Tibial artery (tissue), 4 donors: ENCODE results near the gene AMOTL1.

Experiments
- DNase-seq, 2 donors: peaks; one replicate each; pipeline ENCODE4 v3.0.0-alpha.2; 2019
- H3K27ac ChIP-seq, 2 donors: fragments of 200-600 bp; sonication (generic) in 1 of 2; 1 replicate in 1 of 2; 2 replicates in 1 of 2; pipeline ENCODE4 v1.5.1; 2018 to 2019; ENCODE audit warnings: mild to moderate bottlenecking in 1 of 2
- H3K27me3 ChIP-seq, 2 donors: fragments of 200-600 bp; sonication (generic) in 1 of 2; one replicate each; pipeline versions ENCODE4 v1.5.1 to v1.6.0; 2016 to 2019
- H3K36me3 ChIP-seq, 3 donors: fragments of 200-600 bp; sonication (generic) in 2 of 3; one replicate each; pipeline ENCODE4 v1.5.1; 2016 to 2019; ENCODE audit warnings: mild to moderate bottlenecking in 2 of 3
- H3K4me1 ChIP-seq, 4 donors: fragments of 200-600 bp; sonication (generic) in 2 of 4; 1 replicate in 3 of 4; 2 replicates in 1 of 4; pipeline ENCODE4 v1.5.1; 2016 to 2019
- H3K4me3 ChIP-seq, 2 donors: fragments of 200-600 bp; sonication (generic) in 1 of 2; 1 replicate in 1 of 2; 2 replicates in 1 of 2; pipeline ENCODE4 v1.5.1; 2018 to 2019; ENCODE audit warnings: mild to moderate bottlenecking in 2 of 2
- H3K9me3 ChIP-seq, 3 donors: fragments of 200-600 bp; sonication (generic) in 1 of 3; one replicate each; pipeline ENCODE4 v1.5.1; 2016 to 2019
- intact Hi-C: fragments of 100-400 bp; cut with DNase I; formaldehyde crosslinking; loops from one replicate; pipeline ENCODE4 v1.15.0; 2023; ENCODE audit warnings: low total_unique reads
- TF ChIP-seq, protein P1 (sequence below), 2 experiments: fragments of 200-600 bp in 1 of 2; fragments of 450-650 bp in 1 of 2; IDR thresholded peaks; one replicate each; pipeline ENCODE4 v1.5.1; 2017 to 2019; ENCODE audit warnings: antibody characterized with exemption in 2 of 2, mild to moderate bottlenecking in 1 of 2, moderate library complexity in 1 of 2

The AMOTL1 gene

DNA sequence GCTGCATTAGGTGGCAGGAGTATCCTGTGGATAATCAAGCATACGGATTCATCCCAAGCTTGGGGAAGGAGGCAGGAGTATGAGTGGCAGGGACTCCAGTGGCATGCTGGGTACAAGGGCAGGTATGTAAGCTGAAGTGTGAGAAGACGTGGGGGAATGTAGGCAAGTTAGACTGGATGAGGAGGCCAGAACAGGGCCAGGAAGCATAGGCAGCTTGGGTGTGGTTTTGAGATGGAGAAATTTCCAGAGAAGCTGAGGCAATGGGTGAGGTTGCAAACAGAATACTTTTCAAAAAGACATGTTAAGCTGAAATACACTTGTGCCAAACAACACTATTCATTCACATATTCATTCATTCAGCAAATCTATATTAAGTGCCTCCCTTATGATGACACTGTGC lies 43.1 kb upstream of the AMOTL1 start:
- no peaks in the 10 kb centered on the region for H3K9me3 ChIP-seq
- no peaks in the 10 kb centered on the region for H3K4me1 ChIP-seq
- intact Hi-C loops: no loop called here
- no peaks in the 10 kb centered on the region for H3K36me3 ChIP-seq
- TF ChIP-seq, protein P1, sequence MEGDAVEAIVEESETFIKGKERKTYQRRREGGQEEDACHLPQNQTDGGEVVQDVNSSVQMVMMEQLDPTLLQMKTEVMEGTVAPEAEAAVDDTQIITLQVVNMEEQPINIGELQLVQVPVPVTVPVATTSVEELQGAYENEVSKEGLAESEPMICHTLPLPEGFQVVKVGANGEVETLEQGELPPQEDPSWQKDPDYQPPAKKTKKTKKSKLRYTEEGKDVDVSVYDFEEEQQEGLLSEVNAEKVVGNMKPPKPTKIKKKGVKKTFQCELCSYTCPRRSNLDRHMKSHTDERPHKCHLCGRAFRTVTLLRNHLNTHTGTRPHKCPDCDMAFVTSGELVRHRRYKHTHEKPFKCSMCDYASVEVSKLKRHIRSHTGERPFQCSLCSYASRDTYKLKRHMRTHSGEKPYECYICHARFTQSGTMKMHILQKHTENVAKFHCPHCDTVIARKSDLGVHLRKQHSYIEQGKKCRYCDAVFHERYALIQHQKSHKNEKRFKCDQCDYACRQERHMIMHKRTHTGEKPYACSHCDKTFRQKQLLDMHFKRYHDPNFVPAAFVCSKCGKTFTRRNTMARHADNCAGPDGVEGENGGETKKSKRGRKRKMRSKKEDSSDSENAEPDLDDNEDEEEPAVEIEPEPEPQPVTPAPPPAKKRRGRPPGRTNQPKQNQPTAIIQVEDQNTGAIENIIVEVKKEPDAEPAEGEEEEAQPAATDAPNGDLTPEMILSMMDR (IDR thresholded peaks at IDR 0.05): no peak
- DNase-seq: no peak
- H3K27ac ChIP-seq: no peak overlapping the region
- H3K27me3 ChIP-seq: no peaks in the 10 kb centered on the region
- no peak overlapping the region for H3K4me3 ChIP-seq

DNA sequence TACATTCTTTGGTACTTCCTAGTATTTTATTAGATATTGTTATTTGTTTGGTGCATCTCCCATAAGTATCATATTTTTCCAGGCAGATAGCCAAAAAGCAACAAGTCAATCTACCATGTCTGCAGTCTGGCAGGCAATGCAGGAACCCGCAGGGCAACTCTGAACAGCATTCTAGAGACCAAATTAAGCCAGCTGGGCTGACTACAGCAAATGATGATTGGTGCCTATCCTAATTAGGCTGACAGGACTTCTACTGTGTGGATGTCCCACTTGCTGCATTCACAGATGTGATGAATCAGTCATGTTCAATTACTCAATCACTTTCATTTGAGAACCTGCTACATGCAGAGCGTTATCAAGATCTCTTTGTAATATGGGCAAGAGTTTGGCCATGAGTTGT lies 40.3 kb upstream of the AMOTL1 start:
- no peaks in the 10 kb centered on the region for H3K9me3 ChIP-seq
- H3K27me3 ChIP-seq: no peaks in the 10 kb centered on the region
- TF ChIP-seq, protein P1 (IDR thresholded peaks at IDR 0.05): no peak
- H3K36me3 ChIP-seq: no peaks in the 10 kb centered on the region
- H3K4me1 ChIP-seq: no peaks in the 10 kb centered on the region
- no peak overlapping the region for H3K27ac ChIP-seq
- no peak overlapping the region for H3K4me3 ChIP-seq
- intact Hi-C loops: no loop called here
- no peak for DNase-seq

DNA sequence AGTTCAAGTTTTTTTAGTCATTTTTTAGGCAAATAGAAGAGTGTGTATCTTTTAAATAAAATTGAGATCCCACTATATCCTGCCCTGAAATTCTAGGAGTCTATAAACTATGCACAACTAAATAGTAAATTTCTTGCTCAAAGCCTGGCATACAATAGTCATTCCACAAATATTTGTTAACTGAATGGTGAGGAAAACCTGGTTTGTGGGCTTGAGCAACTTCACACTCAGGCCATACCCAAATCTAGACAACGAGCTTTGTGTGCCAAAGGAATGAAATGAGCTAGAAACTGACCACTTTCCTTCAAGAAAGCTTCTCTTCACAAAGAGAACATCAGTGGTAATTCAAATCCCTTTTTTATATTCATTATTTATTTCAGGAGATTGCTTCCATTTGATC lies 39.6 kb upstream of the AMOTL1 start:
- TF ChIP-seq, protein P1 (IDR thresholded peaks at IDR 0.05): no peak
- no peak for DNase-seq
- H3K9me3 ChIP-seq: no peaks in the 10 kb centered on the region
- intact Hi-C loops: no loop called here
- no peak overlapping the region for H3K4me3 ChIP-seq
- no peak overlapping the region for H3K27ac ChIP-seq
- no peaks in the 10 kb centered on the region for H3K36me3 ChIP-seq
- H3K27me3 ChIP-seq: no peaks in the 10 kb centered on the region
- no peaks in the 10 kb centered on the region for H3K4me1 ChIP-seq

DNA sequence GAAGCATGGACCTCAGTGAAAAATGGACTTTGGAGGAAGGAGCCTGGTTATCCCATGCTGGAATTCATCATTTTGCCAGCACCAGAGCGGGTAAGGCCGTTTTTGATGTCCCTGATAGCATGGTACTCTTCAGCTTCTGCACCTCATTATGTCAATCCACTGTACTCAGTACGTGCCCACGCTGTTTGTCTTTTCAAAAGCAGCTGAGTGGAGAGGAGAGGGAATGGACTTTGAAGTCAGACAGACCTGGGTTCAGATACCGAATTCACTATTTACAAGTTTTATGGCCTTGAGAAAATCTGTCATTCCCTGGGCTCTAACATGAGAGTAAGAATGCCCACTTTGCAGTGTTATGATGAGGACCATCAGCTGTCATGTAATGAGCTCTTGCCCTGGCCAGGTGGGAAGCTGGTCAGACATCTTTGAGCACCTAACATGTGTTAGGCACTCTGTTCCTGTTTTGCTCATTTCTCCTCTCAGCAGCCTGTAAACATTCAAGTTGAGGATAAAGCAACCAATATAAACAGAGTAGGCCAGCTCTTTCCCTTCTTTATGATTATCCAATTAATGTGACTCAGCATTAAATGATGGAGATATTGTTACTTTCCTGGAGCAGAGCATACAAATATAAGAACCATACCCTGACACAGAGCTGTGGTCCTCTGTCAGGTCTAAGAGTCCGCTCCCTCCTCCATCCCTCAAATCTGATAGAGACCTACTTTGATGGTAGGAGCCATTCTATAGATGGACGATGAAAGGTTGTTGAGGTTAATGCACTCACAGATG lies 39.0 kb upstream of the AMOTL1 start:
- no peaks in the 10 kb centered on the region for H3K36me3 ChIP-seq

DNA sequence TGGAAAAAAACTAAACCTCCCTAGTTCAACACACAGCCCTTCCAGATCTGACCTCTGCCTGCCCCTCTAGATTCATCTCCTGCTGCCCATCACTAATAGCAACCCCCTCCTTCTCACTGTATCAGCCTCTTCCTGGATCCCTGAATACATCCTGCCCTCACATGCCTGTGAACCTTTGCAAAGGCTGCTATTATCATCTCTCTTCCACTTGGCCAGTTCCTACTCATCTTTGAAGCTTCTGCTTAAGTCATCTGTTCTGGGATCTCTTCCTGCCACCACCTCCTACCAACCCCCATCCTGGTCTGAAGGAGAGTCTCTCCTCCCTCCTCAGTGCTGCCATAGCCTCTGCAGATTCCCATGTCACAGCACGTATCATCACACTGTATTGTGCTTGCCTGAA lies 38.0 kb upstream of the AMOTL1 start:
- intact Hi-C loops: no loop called here

More for the DNA sequence above, 39.0 kb upstream of the AMOTL1 start:
- Histone ChIP-seq H3K9me3 (no peaks in the 10 kb centered on the region), H3K27me3 (no peaks in the 10 kb centered on the region), H3K4me1 (no peaks in the 10 kb centered on the region), H3K4me3 (no peak overlapping the region), H3K27ac (no peak overlapping the region)
- TF ChIP-seq, protein P1 (IDR thresholded peaks at IDR 0.05): no peak
- intact Hi-C loops: no loop called here
- no peak for DNase-seq

More for the DNA sequence above, 38.0 kb upstream of the AMOTL1 start:
- DNase-seq: no peak
- H3K4me1 ChIP-seq: no peaks in the 10 kb centered on the region
- H3K27me3 ChIP-seq: no peaks in the 10 kb centered on the region
- TF ChIP-seq, protein P1 (IDR thresholded peaks at IDR 0.05): no peak
- H3K36me3 ChIP-seq: no peaks in the 10 kb centered on the region
- no peak overlapping the region for H3K27ac ChIP-seq
- no peak overlapping the region for H3K4me3 ChIP-seq
- no peaks in the 10 kb centered on the region for H3K9me3 ChIP-seq
